HG02678 (cell line): ENCODE measurements around the gene TMEM108.
A peak's percentile ranks its signal among the peaks of the same experiment; 100 is the strongest.

ENCODE experiments used
- ATAC-seq: cut with Tn5 transposase; IDR thresholded peaks from one replicate; pipeline ENCODE4 v1.9.1; 2021; ENCODE audit warnings: mild to moderate bottlenecking, moderate library complexity; ENCODE audit not compliant: unreplicated experiment

TMEM108 gene

DNA sequence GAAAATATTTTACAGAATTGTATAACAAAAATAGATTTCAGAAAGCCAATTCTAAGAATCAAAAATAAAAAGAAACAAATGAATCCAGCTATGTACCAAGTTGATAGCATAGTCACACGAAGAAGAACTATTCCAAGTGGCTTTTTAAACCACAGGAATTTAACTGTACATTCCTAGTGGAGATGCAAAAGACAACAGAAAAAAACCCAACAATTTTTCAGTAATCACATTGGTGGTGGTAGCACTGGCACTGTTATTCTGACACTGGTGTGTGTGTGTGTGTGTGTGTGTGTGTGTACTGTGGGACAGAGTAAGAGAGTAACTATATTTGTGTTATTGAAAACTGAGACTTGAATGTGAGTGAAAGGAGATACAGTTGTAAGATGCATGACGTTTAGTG lies 370.8 kb downstream of the TMEM108 start:
- no peak for ATAC-seq

DNA sequence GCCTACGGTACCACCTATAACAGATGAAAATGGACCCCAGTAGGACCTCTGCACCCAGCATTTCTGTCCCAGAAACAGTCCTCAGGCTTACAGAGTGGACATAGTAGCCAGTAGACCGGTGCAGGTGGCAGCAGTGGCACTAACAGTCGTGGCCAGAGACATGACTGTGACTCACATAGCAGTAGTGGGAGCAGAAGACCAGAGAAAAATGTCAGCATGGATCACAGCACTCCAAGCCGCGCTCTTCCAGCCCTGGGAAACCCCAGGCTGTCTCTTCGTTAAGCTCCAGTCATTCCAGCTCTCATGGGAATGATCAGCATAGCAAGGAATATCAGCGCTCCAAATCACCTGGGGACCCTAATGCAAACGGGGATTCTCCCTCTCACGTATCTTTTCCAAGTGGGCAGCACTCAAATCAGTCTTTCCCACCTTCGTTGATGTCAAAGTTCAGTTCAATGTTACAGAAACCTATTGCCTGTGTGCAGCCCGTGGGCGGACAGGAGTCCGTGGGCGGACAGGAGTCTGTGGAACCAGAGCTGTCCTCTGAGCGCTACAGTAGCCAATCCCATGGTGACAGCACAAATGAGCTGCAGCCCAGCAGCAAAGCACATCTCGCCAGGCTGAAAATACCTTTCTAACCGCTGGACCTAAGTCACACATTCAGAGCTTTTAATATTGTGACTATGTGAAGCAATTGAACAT lies 372.2 kb downstream of the TMEM108 start:
- no peak for ATAC-seq

DNA sequence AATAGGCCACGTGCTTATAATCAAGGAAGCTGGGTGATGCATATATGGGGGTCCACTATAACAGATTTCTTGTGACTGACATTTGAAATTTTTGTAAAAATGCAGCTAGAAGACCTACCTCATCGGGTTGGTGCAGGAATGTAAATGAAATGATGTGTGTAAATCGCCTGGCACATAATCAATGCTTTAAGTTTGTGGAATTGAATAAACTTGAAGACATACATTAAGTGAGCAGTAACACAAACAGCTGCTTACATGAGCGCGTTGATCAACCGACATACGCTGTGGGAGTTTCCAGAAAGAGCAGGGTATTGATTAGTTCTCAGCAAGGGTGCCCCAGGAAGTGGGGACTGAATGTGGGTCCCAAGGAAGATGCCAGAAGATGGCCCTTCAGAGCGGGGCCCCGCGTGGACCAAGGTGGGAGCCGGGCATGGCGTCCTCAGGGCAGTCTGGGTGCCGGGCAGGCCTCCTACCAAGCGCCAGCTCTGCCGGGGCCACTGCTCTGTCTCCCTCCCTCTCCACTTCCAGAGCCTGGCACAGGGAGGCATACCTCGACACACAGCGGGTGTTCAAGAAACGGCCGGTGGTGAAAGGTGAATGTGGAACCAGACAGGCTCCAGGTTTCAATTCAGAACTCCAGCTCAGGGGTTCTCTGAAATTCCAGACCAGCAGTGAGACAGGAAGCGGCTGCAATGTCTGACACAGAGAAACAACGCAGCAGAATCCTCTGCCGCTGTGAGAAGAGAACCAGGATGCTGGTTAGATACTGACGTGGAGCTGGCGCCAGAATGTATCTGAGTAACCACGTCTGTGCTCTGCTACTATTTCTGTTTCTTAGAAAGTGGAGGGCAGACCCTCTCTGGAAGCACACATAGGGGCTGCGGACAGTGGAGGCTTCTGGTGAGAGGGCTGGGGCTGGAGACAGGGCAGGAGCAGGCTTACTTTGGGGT lies 374.3 kb downstream of the TMEM108 start:
- ATAC-seq, result no peak

DNA sequence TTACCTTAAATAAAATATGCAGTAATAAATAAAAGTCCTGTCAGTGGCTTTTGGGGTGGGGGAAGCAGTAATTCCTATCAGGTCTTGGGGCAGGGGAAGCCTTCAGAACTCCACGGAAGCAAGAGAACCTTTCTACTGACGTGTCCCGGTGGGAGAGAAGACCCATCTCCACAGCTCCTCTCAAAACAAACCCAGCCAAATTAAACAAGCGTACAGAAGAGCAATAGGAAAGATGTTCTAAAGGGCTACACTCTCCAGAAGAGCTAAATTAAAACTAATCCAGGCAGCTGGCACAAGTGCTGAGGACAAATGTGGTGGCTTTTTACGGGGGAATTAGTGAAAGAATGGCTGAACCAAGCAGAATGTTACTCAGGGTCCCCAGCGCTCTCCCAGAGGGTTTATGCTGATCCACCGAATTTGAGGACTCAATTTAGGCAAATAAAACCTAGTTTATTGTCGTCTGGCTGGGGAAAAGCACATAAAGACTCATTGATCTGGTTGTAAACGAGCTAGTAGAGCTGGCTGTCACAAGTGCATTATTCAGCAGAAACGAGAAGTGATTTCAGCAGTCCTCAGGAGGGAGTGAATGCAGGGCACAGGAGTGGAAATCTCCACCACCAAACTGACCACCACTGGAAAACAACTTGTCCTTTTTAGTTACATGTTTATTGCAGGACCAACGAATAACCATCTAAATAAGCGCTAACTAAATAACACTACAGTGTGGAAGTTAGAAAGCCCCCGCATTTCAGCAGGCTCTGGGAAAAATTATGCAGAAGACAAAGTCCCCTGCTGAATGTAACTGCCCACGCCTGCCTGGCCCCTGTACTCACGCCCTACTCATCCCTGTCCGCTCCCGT lies 375.2 kb downstream of the TMEM108 start:
- ATAC-seq, result no peak

DNA sequence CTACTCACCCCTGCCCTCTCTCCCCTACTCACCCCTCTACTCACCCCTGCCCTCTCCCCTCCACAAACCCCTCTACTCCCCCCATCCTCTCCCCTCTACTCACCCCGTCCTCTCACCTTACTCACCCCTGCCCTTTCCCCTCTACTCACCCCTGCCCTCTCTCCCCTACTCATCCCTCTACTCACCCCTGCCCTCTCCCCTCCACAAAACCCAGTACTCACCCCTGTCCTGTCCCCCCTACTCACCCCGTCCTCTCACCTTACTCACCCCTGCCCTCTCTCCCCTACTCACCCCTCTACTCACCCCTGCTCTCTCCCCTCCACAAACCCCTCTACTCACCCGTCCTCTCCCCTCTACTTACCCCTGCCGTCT lies 375.8 kb downstream of the TMEM108 start:
- no peak for ATAC-seq

DNA sequence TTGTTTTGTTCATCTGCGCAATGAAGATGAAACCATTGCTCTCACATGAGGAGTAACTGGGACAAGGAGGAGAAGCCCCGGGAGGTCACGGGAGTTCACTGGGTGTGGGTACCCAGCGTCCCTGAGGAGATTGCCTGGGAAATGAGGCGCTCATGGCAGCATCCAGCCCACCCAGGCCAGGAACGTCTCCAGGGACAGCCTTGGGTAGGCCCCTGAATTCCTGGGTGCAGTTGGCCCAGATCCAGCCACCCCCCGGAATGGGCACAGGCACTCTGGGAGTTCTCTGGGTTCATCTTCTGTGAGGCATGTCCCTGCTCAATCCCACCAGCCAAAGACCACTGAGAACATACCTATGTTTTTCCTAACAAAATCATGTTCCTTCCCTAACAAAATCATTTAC lies 380.2 kb downstream of the TMEM108 start:
- ATAC-seq, result no peak

DNA sequence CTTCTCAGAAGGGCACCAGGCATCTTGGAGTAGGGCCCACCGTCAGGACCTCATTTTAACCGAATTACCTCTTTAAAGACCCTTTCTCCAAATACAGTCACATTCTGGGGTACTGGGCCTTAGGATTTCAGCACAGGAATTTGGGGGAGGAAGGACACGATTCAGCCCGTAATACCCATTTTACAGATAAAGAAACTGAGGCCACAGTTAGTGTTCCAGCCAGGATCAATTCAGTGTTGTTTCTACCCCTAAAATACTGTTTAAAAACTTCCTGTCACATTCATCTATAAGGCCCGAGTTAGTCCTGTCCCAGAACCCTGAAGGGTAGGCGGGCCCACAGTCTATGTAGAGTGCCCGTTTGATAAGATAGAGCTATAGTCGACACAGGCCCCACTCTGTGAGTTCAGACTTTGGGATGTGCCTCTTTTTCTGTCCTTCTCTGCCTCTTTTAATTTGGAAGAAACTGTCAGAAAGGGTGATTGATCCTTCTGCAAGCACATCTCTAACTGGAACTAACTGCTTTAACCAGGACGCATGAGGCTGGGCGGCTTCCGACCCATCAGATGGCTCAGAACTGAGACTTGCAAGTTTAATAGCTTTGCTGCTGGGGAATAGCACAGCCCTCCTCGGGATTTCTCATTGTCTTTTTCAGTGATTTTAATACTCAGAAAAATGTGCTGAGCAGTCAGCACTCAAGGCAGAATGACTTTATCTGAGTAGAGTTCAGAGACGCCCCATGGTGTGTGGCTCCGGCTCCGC lies 381.1 kb downstream of the TMEM108 start:
- no peak for ATAC-seq

DNA sequence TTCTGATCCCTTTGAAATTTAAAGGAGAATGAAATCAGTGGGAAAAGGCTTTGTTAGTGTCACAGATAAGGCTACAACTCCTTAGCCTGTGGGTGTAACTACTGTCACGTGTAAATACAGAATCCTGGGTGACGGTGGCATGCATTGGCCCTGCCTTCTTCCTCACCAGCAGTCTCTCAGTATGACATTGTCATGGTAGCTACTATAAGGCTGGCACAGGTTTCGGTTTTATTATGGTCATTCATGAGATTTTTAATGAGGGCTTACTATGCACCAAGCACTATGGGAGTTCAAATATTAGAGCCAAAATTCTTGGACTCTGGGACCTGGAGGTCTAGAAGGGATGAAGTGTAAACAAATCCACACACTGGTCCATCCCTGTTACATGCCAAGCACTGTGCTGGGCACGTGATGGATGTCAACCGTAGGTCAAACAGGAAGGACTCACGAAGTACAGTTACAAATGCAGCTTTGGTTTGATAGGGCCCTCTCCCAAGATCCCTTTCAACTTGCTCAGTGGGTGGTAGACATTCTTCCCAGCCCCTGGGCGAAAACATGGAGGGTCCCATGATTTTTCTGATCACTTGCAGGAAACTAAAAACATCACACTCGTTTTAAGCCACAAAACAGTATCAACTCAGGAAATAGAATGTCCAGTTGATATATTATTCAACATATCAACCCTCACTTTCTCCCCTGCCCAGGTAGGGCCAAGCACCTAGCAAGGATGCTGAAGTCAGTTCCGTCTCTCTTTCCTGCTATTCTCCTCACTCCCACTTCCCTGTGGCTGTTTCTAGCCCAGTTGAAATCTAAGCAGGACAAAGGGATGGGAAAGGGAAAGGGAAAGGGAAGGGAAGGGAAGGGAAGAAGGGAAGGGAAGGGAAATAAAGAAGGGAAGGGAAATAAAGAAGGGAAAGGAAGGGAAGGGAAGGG lies 387.0 kb downstream of the TMEM108 start:
- ATAC-seq, result no peak

DNA sequence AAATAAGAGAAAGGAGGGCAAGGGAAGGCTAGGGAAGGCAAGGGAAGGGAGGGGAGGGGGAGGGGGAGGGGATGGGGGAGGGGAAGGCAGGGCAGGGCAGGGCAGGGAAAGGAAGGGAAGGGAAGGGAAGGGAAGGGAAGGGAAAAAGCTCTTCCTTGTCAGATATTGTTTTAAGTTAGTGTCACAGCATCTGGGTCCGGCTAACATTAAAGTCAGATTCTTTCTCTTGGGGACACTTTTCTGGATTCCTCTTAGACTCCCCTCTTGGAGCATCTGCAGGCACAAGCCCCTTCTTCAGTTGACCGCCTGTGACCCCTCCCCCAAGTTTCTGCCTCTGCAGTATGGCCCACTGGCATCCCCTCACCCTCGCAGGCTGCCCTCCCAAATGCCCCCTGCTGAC lies 387.7 kb downstream of the TMEM108 start:
- no peak for ATAC-seq

DNA sequence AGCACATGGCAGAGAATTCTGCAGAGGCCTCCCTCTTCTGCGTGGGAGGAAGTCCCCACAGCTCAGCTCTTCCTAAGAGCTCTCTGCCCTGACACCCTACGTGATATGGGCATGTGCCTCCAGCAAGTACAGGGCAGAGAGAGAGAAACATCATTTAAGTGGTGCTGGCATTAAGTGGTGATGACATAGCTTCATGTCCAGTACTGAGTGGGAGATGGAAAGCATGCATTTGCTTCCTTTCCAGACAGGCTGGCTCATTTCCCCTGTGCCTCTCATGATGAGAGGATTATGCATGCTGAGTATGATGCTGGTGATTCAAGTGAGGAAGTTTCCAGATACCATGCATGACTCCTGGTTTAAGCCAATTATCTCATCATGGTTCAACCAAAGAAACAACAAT lies 388.5 kb downstream of the TMEM108 start:
- no peak for ATAC-seq

DNA sequence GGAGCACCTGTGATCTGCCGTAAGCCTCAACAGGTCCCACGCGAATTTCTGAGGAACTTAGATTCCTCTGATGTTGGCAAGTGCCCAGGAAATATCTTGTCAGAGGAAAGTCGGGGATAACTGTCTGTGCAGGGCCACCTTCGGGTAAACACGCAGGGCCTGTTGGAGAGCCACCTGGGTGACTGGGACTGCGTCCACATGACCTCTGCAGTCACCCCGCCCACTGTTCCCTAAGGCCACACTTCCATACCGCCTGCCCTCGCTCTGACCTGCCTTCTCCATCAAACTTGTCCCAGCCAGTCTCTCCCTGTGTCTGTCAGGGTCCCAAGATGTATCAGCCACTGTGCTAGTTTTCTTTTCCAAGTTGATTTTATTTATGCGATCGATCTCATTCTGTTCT lies 390.4 kb downstream of the TMEM108 start:
- ATAC-seq, result no peak

DNA sequence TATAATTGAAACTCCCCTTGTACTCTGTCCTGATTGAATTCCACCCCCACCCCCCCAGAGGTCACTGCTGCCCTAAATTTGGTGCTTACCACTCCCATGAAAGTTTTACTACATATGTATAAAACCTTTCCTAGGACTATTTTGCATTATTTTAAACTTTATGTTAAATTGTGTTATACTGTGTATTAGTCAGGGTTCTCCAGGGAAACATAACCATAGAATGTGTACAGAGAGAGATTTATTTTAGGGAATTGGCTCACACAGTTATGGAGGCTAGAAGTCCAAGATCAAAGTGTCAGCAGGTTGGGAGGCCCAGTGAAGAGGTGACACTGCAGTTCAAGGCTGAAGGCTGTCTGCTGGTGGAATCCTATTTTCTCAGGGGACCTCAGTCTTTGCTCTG lies 390.9 kb downstream of the TMEM108 start:
- no peak for ATAC-seq

DNA sequence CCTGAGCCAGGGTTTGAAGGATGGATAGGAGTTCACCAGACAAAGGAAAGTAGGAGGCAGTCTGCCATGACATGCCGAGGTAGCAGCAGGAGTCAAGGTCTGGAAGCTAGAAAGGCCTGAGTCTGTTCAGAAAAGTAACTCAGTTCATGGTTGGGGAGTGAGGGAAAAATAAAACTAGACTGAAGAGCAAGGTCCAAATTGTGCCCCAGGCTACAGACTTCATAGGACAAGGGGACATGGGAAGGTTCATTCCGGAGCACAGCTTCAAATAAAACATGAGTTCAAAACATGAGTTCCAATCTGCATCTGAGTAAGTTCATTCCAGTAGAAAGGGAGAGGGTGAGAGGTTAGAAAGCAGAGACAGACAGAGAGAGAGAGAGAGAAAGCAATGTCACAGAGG lies 401.4 kb downstream of the TMEM108 start:
- ATAC-seq, result no peak

DNA sequence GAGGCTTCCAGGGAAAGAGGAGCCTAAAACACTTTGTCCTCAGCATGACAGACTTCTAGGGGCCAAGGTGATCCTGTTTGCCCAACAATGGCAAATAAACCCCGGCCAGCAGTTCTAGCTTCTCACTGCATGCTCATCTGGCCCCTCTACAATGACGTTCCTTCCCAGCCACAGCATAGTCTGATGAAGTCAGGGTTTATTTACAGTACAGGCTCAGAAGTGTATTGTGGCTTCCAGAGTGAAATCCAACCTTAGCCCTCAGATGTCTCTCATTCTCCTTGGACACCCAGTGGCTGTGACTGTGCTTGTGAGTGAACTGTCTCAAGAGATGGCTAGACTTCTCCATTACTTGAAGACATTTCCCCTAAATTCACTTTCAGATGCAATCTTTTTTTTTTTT lies 402.5 kb downstream of the TMEM108 start:
- no peak for ATAC-seq

DNA sequence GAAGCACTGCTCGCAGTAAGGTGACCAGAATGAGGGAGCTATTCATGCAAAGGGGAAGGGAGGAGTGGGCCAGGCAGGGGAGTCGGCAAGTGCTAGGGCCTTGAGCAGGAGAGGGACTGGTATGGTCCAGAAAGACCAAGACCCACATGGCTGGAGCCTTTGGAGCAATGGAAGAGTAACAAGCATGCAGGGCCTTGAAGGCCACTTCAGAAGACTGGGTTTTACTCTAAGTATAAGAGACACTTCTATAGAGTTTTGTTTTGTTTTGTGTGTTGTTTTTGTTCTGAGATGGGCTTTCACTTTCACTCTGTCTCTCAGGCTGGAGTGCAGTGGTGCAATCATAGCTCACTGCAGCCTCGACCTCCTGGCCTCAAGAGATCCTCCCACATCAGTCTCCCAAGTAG lies 403.7 kb downstream of the TMEM108 start:
- ATAC-seq, result peak; percentile 73

DNA sequence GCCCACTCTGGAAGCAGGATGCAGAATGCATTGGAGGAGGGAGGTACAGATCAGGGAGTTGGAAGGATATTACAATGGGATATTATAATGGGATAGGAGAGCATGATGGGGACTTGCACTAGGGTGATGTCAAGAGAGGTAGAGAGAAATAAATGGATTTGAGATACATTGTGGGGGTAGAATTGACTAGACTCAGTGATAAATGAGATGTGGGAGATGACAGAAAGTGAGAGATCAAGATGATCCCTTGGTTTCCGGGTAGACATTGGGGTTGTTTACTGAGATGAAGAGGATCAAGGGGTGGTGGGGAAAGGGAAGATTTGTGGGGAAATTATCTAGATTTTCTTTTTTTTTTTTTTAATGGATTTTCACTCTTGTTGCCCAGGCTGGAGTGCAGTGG lies 404.3 kb downstream of the TMEM108 start:
- no peak for ATAC-seq

DNA sequence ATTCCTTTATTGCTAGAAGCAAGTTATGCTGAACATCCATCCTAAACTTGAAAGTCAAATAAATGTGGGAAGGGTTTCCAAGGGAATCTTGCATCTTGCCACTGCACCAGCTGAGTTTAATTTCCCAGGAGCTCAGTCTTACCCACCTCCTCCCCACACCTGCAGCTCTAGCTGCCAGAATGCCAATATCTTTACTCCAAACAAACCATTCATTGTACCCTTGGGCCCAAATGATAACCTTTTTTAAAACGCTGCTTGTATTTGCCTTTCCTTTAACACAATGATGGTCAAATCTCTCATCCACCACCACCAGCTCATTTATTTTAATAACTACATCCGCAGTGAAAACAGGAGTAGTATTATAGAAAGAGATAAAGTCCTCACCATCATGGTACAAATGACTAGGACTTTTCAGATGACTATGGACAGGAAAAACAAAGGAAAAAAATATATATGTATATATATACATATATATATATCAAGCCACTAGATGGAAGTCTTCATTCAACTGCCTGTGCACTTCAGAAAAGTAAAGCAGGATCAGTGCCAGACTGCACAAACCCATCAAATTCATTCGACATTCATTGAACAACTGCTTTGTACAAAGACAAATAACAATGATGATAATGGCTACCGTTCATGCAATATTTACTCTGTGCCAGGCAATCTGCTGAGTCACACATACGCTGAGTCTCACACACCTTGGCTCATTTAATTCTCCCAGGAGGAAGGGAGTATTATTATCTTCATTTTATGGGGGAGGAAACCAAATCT lies 405.6 kb downstream of the TMEM108 start:
- no peak for ATAC-seq

DNA sequence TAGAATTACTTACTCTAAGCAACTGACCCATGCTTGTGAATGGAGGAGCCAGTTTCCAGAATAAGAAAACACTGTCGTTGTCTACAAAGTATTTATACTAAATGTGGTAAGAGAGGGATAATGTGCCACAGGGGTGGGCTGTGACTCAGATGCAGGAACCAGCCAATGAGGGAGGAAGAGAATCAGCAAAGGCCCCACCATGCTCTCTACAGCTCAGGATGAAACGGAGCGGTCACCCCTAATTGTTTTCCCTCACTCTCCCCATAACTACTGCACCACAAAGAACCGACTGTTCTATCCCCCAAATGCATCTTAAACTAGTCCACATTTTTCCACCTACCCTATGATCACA lies 406.2 kb downstream of the TMEM108 start:
- ATAC-seq, result no peak

DNA sequence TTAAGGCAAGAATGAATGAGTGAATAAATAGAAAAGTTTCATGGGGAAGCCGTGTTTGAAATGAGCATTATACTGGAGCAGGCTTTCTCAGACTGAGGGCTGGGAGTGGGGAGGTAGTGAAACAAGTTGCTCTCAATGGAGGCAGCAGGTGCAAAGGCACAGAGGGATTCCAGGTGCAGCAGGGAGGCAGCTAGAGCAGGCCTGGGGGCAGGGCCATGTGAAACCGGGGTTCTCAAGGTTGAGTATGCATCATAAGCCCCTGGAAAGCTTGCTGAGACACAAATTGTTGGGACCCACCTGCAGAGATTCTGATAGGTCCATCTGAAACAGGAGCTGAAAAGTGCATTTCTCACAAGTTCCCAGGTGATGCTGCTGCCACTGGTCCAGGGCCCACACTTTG lies 406.9 kb downstream of the TMEM108 start:
- ATAC-seq, result no peak
